NT2/D1 (cell line): ENCODE data around the gene PLCH1.
"Not testable (repeated sequence)": the region's sequence is repeated elsewhere in the genome, so short reads cannot be mapped to it uniquely, and the experiment has no call there.

Experiments
- DNase-seq: peaks from one replicate; pipeline ENCODE4 v3.0.0-alpha.2; 2011; ENCODE audit warnings: low read depth, low spot score
- H3K27me3 ChIP-seq: 2 replicates; pipeline ENCODE4 v1.6.0; 2011; ENCODE audit warnings: mild to moderate bottlenecking; ENCODE audit not compliant: insufficient read length, insufficient read depth
- H3K36me3 ChIP-seq: 2 replicates; pipeline ENCODE4 v1.6.1; 2011; ENCODE audit warnings: mild to moderate bottlenecking, low read length, mixed read lengths; ENCODE audit not compliant: insufficient read depth, insufficient read length
- H3K4me1 ChIP-seq: 2 replicates; pipeline ENCODE4 v1.5.1; 2011; ENCODE audit not compliant: insufficient read depth, insufficient read length
- H3K4me3 ChIP-seq: 2 replicates; pipeline ENCODE4 v1.5.1; 2011; ENCODE audit warnings: low read depth; ENCODE audit not compliant: insufficient read length
- H3K9ac ChIP-seq: 2 replicates; pipeline ENCODE4 v1.6.0; 2011; ENCODE audit warnings: low read depth; ENCODE audit not compliant: insufficient read length
- H3K9me3 ChIP-seq: 2 replicates; pipeline ENCODE4 v1.5.1; 2011; ENCODE audit warnings: mild to moderate bottlenecking, low read length; ENCODE audit not compliant: insufficient read depth
- SUZ12 ChIP-seq: IDR thresholded peaks from 2 replicates; pipeline ENCODE4 v1.6.1; 2011; ENCODE audit not compliant: insufficient read length, insufficient read depth; ENCODE audit errors: extremely low read depth
- YY1 ChIP-seq: IDR thresholded peaks from 2 replicates; pipeline ENCODE4 v1.6.1; 2011; ENCODE audit not compliant: insufficient read length, insufficient read depth
- ZNF274 ChIP-seq: IDR thresholded peaks from 2 replicates; pipeline ENCODE4 v1.6.1; 2011; ENCODE audit warnings: mild to moderate bottlenecking, low read depth, low read length

PLCH1 gene

DNA sequence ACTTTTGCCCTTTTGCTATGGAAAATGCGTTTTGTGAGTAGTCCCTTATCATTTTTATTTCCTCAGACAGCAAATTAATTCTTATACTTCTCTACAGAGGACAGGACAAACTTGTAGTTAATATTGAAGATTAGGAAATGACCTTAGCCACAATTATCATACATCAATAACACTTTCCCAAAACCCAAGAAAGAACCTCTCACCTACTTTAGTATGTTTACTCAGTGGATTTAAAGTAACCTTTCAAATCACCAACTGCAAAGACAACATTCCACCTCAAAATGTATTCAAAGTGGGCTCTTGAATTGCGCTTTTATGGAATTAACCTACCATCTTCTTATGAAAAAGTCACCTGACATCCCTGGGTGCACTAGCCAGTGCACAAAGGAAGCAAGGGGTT is 107.3 kb downstream of the PLCH1 start:
- H3K36me3 ChIP-seq, result no peaks in the 10 kb centered on the region
- no peaks in the 10 kb centered on the region for H3K4me1 ChIP-seq
- no peak for TF ChIP-seq ZNF274
- no peak for TF ChIP-seq YY1
- no peak for TF ChIP-seq SUZ12
- no peak overlapping the region for H3K9ac ChIP-seq
- H3K9me3 ChIP-seq, result no peaks in the 10 kb centered on the region
- H3K4me3 ChIP-seq, result no peak overlapping the region
- no peaks in the 10 kb centered on the region for H3K27me3 ChIP-seq
- DNase-seq, result no peak

DNA sequence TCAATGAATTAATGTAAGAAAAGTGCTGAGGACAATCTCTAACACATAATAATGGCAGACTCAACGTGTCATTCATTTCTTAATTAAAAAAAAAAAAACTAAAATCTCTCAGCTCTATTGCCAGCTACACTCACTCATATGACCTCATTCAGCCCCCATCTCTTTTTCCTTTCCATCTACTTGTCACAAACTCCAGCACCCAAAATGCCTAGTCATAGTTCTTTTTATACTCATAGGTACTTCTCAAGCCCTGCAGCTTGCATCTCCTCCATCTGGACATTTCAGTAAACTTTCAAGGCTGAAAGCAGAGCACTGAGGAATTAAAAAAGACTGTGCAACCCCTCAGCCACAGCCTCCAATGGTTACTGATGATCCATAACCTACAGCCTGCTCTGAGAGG is 109.8 kb downstream of the PLCH1 start:
- Histone ChIP-seq H3K9me3 (no peaks in the 10 kb centered on the region), H3K27me3 (no peaks in the 10 kb centered on the region), H3K4me3 (no peak overlapping the region), H3K36me3 (no peaks in the 10 kb centered on the region), H3K4me1 (no peaks in the 10 kb centered on the region), H3K9ac (no peak overlapping the region)
- TF ChIP-seq SUZ12 (no peak), YY1 (no peak), ZNF274 (no peak)
- no peak for DNase-seq

DNA sequence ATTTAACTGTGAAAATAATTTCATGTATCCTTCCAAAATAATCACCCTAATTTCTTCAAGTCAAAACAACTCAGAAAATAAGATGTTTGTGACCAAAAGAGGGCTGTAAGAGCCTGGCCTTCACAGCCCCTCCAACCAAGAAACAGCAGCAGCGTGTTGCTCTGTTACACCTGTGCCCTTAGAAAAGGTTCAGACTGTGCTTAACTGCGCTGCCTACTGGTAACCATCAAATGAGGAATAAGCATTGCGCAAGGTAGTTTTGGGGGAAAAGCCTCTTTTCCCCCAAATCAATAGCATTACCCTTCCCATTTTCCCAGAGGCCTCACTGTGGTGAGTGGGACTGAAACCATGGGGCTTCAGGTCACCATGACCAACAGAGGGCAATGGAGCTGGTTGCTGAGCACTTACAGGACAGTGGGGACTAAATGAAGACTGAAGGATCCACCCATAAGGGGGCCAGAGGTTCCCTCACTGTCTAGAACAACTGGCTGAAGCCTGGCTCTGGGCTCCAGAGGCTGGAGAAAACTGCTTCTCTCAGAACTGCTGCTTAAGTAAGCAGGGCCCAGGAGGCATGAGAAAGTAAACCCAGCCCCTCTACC is 110.7 kb downstream of the PLCH1 start:
- no peak for TF ChIP-seq YY1
- TF ChIP-seq ZNF274, result no peak
- no peak for TF ChIP-seq SUZ12
- H3K9ac ChIP-seq, result no peak overlapping the region
- H3K27me3 ChIP-seq, result no peaks in the 10 kb centered on the region
- H3K4me1 ChIP-seq, result no peaks in the 10 kb centered on the region
- H3K36me3 ChIP-seq, result no peaks in the 10 kb centered on the region
- no peak overlapping the region for H3K4me3 ChIP-seq
- H3K9me3 ChIP-seq, result no peaks in the 10 kb centered on the region
- DNase-seq, result no peak

- no peaks in the 10 kb centered on the region for H3K4me1 ChIP-seq
- H3K36me3 ChIP-seq, result no peaks in the 10 kb centered on the region
- no peak for TF ChIP-seq SUZ12
- TF ChIP-seq YY1, result no peak
Observed at GRCh38 chr3:155631323-155632019, 113.4 kb downstream of the PLCH1 start.

GRCh38 chr3:155629556-155629955 is 115.3 kb downstream of the PLCH1 start:
- Histone ChIP-seq H3K9me3 (no peaks in the 10 kb centered on the region), H3K36me3 (no peaks in the 10 kb centered on the region), H3K4me3 (no peak overlapping the region), H3K27me3 (no peaks in the 10 kb centered on the region), H3K4me1 (no peaks in the 10 kb centered on the region), H3K9ac (no peak overlapping the region)
- no peak for DNase-seq
- TF ChIP-seq ZNF274, result no peak
- no peak for TF ChIP-seq YY1
- no peak for TF ChIP-seq SUZ12

More at GRCh38 chr3:155631323-155632019, 113.4 kb downstream of the PLCH1 start:
- H3K4me3 ChIP-seq, result no peak overlapping the region
- H3K9ac ChIP-seq, result no peak overlapping the region
- no peaks in the 10 kb centered on the region for H3K27me3 ChIP-seq
- H3K9me3 ChIP-seq, result no peaks in the 10 kb centered on the region
- DNase-seq, result no peak

DNA sequence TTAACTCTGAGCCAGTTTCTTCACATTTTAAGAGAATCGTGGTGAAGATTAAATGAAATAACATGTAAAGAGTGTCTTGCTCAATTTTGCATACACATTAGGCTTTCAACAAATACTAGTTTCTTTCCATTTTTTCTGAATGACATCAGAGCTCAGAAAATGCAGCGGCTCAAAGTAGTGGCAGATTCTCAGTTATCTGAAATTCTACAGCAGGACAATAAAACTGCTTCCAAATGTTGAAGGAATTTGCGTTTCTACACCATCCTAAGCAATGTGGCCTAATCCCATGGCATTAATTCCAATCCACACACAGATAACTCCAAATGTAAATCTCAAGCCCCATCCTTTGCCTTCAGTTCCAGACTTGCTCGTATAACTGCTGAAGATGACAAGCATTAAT is 115.8 kb downstream of the PLCH1 start:
- DNase-seq, result no peak
- no peak for TF ChIP-seq SUZ12
- TF ChIP-seq YY1, result no peak
- TF ChIP-seq ZNF274, result no peak

DNA sequence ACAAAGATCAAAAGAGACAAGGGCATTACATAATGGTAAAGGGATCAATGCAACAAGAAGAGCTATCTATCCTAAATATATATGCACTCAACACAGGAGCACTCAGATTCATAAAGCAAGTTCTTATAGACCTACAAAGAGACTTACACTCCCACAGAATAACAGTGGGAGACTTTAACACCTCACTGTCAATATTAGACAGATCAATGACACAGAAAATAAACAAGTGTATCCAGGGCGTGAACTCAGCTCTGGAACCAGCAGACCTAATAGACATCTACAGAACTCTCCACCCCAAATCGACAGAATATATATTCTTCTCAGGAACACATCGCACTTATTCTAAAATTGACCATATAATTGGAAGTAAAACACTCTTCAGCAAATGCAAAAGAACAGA is 122.2 kb downstream of the PLCH1 start:
- H3K36me3 ChIP-seq, H3K9me3 ChIP-seq, H3K9ac ChIP-seq, H3K4me1 ChIP-seq, DNase-seq, H3K27me3 ChIP-seq, H3K4me3 ChIP-seq: not testable (repeated sequence)

More for the DNA sequence above, 115.8 kb downstream of the PLCH1 start:
- H3K36me3 ChIP-seq, result no peaks in the 10 kb centered on the region
- H3K9ac ChIP-seq, result no peak overlapping the region
- H3K9me3 ChIP-seq, result no peaks in the 10 kb centered on the region
- H3K4me3 ChIP-seq, result no peak overlapping the region
- no peaks in the 10 kb centered on the region for H3K27me3 ChIP-seq
- no peaks in the 10 kb centered on the region for H3K4me1 ChIP-seq

DNA sequence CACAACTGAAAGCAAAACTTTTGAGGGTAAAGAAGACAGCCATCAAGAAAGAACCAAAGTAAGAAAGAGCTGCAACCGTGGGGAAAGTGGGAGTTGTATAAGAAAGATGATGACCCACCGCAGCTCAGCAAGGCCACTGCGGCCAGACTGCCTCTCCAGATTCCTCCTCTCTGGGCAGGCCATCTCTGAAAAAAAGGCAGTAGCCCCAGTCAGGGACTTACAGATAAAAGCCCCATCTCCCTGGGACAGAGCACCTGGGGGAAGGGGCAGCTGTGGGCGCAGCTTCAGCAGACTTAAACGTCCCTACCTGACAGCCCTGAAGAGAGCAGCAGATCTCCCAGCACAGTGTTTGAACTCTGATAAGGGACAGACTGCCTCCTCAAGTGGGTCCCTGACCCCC is 124.3 kb downstream of the PLCH1 start:
- H3K9me3 ChIP-seq, result peaks cover 28% of the 10 kb centered on the region
- not testable (repeated sequence) for H3K4me1 ChIP-seq, DNase-seq, H3K9ac ChIP-seq, H3K27me3 ChIP-seq, H3K36me3 ChIP-seq, H3K4me3 ChIP-seq
